Mesodermal cell (in vitro differentiated cells): Measurements from ENCODE around the gene TNRC6B.

Experiments used
- H3K27ac ChIP-seq: 2 replicates; pipeline ENCODE4 v1.7.0; 2013; ENCODE audit warnings: mild to moderate bottlenecking, low read depth, low read length, moderate library complexity; ENCODE audit not compliant: severe bottlenecking
- H3K36me3 ChIP-seq: 2 replicates; pipeline ENCODE4 v1.7.1; 2013; ENCODE audit warnings: mild to moderate bottlenecking, low read length, moderate library complexity; ENCODE audit not compliant: control insufficient read depth, insufficient read depth
- H3K4me1 ChIP-seq: one replicate; pipeline ENCODE4 v1.7.1; 2013; ENCODE audit warnings: mild to moderate bottlenecking, low read length; ENCODE audit not compliant: insufficient read depth, control insufficient read depth, poor library complexity, severe bottlenecking
- H3K4me3 ChIP-seq: 2 replicates; pipeline ENCODE4 v1.7.0; 2013; ENCODE audit warnings: low read length, control low read depth, mild to moderate bottlenecking; ENCODE audit not compliant: insufficient read depth, poor library complexity, severe bottlenecking; ENCODE audit errors: extremely low read depth
- H3K9me3 ChIP-seq: 2 replicates; pipeline ENCODE4 v1.7.1; 2013; ENCODE audit warnings: mild to moderate bottlenecking, low read length, moderate library complexity; ENCODE audit not compliant: control insufficient read depth
- WGBS, 2 experiments: methylation state at CpG; one replicate each; pipeline ENCODE4 v1.1.5; 2013; ENCODE audit warnings: missing lambda C conversion rate in 2 of 2; ENCODE audit not compliant: insufficient coverage in 2 of 2; 5-methylcytosine and 5-hydroxymethylcytosine counted together

TNRC6B gene

DNA sequence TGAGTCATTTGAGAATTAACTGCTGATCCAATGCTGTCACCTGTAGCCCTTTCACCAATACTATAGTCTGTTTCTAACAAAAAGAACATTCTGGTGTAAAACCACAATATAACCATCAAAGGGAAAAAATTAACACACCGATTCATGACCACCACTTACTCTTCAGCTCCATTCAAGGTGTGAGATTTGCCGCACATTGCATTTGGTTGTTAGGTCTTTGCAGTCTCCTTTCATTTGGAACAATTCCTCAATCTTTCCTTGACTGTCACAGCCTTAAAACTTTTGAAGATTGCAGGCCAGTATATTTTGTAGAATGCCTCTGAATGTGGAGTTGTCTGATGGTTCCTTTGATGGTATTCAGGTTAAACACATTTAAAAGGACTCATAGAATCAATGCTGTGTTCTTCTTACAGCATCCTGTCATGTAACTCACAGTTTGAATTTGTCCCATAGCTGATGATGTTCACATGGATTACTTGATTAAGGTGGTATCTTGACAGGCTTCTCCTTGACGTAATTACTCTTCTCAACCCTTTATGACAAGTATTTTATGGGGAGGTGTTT, 63.6 kb downstream of the TNRC6B start:
- Histone ChIP-seq H3K9me3 (no peaks in the 10 kb centered on the region), H3K36me3 (peaks cover 24% of the 10 kb centered on the region), H3K4me3 (no peak overlapping the region), H3K4me1 (peaks cover 23% of the 10 kb centered on the region), H3K27ac (no peak overlapping the region)
- 100% methylated on average over 2 of the region's 3 CpGs; no CpG with 5 or more reads in 1 of the 2 experiments for WGBS, 2 experiments

DNA sequence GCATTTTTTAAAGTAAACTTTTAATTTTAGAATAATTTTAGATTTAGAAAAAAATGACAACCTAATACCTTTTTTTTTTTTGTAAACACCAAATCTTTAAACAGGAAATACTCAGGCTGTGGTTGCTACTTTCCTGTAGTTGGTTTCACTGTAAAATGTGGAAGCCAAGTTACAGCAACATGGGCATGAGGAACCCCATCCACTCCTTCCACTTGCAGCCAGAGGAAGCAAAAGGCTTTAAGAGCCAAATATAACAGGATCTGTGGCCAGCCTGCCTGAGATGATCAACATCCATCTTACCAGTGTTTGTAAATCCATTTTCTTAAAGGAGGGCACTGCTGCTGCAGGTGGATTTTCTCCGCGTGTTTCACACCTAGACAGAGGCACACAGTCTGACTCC, 66.2 kb downstream of the TNRC6B start:
- no peak overlapping the region for H3K27ac ChIP-seq
- H3K36me3 ChIP-seq: peaks cover 37% of the 10 kb centered on the region
- WGBS, 2 experiments: no CpG with 5 or more reads among the region's 2 CpGs
- H3K4me3 ChIP-seq: no peak overlapping the region
- peaks cover 14% of the 10 kb centered on the region for H3K4me1 ChIP-seq
- H3K9me3 ChIP-seq: no peaks in the 10 kb centered on the region

DNA sequence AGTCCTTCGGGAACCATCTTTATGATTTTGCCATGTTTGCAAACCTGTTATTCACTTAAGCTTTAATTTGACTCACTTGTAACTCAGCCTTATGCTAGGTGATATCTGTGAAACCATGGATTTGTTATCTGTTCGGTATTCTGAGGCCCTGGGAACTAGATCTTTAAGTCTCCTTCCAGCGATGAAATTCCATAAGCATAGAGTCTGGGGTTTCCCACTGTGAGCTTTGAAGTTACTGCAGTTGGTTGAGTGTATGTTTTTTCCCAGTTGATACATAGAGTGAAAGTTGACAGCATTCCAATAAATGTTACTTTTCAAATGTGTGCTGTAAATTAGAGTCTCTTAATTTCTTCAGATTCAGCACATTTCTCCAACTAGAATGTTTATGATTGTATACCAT, 66.9 kb downstream of the TNRC6B start:
- no peak overlapping the region for H3K27ac ChIP-seq
- H3K4me3 ChIP-seq: no peak overlapping the region
- WGBS, 2 experiments: 94 to 100% methylated on average over 2 to 3 of the region's 3 CpGs
- peaks cover 9% of the 10 kb centered on the region for H3K4me1 ChIP-seq
- H3K36me3 ChIP-seq: peaks cover 42% of the 10 kb centered on the region
- H3K9me3 ChIP-seq: no peaks in the 10 kb centered on the region

DNA sequence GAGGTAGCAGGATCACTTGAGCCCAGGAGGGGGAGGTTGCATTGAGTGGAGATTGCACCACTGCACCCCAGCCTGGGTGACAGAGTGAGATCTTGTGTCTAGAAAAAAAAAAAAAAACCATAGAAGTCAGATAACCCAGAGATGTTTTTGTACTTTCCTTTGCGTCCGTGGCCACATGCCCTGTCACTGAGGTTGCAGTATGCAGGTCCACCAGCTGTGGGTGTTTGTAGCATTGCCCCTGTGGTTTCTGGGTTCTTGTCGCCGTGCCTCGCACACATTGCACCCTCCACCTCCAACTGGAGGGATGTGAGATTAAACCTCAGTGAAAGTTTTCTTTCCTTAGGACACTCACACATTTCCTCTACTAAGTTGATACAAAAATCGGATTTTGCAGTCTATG, 70.3 kb downstream of the TNRC6B start:
- Histone ChIP-seq H3K4me3 (no peak overlapping the region), H3K27ac (no peak overlapping the region), H3K9me3 (no peaks in the 10 kb centered on the region), H3K36me3 (peaks cover 51% of the 10 kb centered on the region), H3K4me1 (peaks cover 4% of the 10 kb centered on the region)
- 94 to 100% methylated on average over 2 of the region's 6 CpGs for WGBS, 2 experiments

DNA sequence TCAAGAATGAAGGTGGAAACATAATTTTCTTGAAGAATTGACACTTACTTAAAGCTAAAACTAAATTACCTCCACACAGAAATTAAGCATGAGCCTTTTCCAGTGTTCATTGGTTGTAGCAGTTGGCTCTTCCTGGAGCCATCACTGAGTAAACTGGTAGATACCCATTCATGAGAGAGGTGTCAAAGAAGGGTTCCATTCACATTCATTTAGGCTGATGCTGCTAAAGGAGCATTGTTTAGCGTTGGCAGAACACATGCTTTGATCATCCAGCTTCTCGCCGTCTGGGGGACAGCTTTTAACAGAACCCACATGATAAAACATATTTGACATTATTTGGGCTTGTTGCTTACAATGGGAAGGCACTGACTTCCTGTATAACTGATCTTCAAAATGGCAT, 71.6 kb downstream of the TNRC6B start:
- no peak overlapping the region for H3K4me3 ChIP-seq
- 67% methylated on average over 3 of the region's 3 CpGs; no CpG with 5 or more reads in 1 of the 2 experiments for WGBS, 2 experiments
- no peak overlapping the region for H3K27ac ChIP-seq
- H3K9me3 ChIP-seq: no peaks in the 10 kb centered on the region
- no peaks in the 10 kb centered on the region for H3K4me1 ChIP-seq
- peaks cover 54% of the 10 kb centered on the region for H3K36me3 ChIP-seq

DNA sequence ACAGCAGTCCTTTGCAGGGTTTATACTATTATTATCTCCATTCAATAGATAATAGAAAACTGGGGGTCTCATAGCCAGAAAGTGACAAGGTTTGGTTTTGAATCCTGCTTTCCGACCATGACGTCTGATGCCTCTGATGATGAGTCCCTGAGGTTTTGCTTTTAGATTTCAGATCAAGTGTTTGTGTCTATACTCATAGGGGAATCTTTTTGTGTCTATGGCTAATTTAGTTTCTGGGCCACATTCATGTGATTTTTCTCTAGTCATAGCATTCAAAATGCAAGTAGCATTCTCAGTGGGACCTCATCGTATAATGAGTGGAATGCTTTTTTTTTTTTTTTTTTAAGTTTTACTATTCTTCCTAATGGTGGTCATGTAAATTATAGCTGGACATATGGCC, 72.9 kb downstream of the TNRC6B start:
- Histone ChIP-seq H3K4me1 (no peaks in the 10 kb centered on the region), H3K9me3 (no peaks in the 10 kb centered on the region), H3K27ac (no peak overlapping the region), H3K4me3 (no peak overlapping the region), H3K36me3 (peaks cover 65% of the 10 kb centered on the region)
- 95 to 100% methylated on average over 1 to 2 of the region's 3 CpGs for WGBS, 2 experiments

DNA sequence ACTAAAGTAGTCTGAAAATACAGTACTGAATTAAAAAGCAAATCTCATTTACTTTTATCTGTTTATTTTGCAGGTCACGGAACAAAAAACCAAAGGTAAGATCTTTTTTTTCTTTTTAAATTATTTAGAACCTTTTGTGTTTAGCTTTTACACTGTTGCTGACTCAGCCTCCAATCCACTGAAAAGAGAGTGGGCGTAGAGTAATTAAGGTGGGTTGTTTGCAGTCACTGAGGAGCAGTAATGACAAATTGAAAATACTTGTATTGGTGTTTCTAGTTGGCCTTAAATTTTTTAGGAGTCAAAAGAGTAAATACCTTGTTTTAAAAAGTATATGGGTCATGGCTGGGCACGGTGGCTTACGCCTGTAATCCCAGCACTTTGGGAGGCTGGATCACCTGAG, 73.4 kb downstream of the TNRC6B start:
- WGBS, 2 experiments: 100% methylated on average over 3 of the region's 4 CpGs
- no peak overlapping the region for H3K27ac ChIP-seq
- H3K4me3 ChIP-seq: no peak overlapping the region

DNA sequence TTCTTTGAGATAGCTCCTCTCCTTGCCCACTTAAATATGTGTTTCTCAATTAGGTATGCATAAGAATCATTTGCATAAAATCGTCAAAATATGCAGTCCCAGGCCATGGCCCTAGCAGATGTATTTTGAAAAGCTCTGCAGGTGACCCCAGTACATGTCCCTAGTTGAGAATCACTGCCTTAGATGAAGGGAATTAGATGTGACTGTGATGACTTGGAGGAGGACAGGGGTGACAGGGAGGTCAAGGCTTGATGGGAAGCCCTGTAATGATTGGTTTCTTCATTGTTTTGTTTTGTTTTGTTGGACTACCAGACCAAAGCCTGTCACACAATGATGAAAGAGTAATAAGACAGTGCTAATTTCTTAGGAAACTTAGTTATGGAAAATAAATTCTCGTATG, 74.4 kb downstream of the TNRC6B start:
- no peaks in the 10 kb centered on the region for H3K4me1 ChIP-seq
- WGBS, 2 experiments: 88 to 100% methylated on average over 1 of the region's 2 CpGs
- no peak overlapping the region for H3K27ac ChIP-seq
- no peaks in the 10 kb centered on the region for H3K9me3 ChIP-seq
- H3K36me3 ChIP-seq: peaks cover 53% of the 10 kb centered on the region
- H3K4me3 ChIP-seq: no peak overlapping the region

More for the DNA sequence above, 73.4 kb downstream of the TNRC6B start:
- H3K4me1 ChIP-seq: no peaks in the 10 kb centered on the region
- H3K36me3 ChIP-seq: peaks cover 60% of the 10 kb centered on the region
- no peaks in the 10 kb centered on the region for H3K9me3 ChIP-seq

DNA sequence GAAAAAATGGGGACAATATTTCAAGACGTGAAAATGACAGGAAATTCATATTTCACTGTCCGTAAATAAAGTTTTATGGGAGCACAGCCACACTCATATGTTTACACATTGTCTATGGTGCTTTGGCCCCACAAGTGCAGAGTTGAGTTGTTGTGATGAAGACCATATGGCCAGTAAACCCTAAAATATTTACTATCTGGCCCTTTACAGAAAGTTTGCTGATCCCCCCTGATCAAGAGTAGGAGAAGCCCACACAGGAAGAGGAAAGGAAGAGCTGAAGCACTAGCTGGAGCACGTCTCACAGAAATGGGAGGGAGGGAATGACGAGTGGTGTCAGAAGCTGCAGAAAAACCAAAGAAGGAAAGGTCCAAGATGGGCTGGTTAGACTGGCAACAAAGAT, 78.8 kb downstream of the TNRC6B start:
- H3K36me3 ChIP-seq: peaks cover 56% of the 10 kb centered on the region
- no peaks in the 10 kb centered on the region for H3K9me3 ChIP-seq
- H3K27ac ChIP-seq: no peak overlapping the region
- H3K4me1 ChIP-seq: peaks cover 4% of the 10 kb centered on the region
- H3K4me3 ChIP-seq: no peak overlapping the region
- 83 to 90% methylated on average over 2 to 3 of the region's 4 CpGs for WGBS, 2 experiments

DNA sequence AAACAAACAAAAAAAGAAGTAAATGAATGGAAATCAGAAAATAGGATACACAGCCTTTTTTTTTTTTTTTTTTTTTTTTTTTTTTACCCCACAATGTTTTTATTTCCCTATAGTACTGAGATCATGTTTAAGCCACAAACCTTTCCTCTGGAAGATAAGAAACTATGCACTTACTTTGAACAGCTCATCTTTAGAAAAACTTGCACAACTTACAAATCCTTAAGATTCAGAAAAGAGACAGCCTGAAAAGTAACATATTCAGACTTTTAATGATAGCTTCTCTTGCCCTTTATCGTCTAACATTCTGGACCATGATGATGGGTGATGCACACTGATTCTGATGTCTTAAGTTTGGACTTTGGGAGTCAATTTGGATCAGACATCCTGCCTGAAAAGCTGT, 80.3 kb downstream of the TNRC6B start:
- peaks cover 4% of the 10 kb centered on the region for H3K4me1 ChIP-seq
- peaks cover 60% of the 10 kb centered on the region for H3K36me3 ChIP-seq

DNA sequence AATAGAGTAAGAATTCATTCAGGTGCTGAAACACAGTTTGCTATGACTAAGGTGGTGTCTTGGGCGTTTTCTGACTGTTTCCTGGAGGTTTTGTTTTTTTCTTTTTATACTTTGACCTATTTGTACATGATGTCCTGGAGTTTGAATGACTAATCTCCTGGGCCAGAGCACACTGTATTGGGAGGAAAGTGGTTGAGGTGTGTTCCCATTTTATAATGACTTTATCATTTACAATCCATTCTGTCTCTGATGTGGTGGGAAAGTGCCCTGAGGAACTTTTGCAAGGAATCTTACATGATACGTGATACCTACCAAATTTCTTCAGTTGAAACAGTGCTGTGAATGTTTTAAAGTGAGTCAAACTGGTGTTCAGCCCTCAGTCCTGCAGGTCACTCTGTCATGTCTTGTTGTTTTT, 80.8 kb downstream of the TNRC6B start:
- Histone ChIP-seq H3K4me3 (no peak overlapping the region), H3K4me1 (peaks cover 6% of the 10 kb centered on the region), H3K36me3 (peaks cover 61% of the 10 kb centered on the region), H3K27ac (no peak overlapping the region), H3K9me3 (no peaks in the 10 kb centered on the region)
- 100% methylated on average over 1 of the region's 2 CpGs; no CpG with 5 or more reads in 1 of the 2 experiments for WGBS, 2 experiments

More for the DNA sequence above, 80.3 kb downstream of the TNRC6B start:
- no peaks in the 10 kb centered on the region for H3K9me3 ChIP-seq
- no peak overlapping the region for H3K4me3 ChIP-seq
- H3K27ac ChIP-seq: no peak overlapping the region
- 100% methylated on average over 1 of the region's 1 CpG for WGBS, 2 experiments
